OCI-LY1 (cell line): Measurements from ENCODE around the gene CXCL5.

Experiments used
- H2AFZ ChIP-seq: fragments of 200-600 bp; sonication (generic), shearing (Covaris generic); 2 replicates; pipeline ENCODE4 v1.6.0; 2014; ENCODE audit warnings: antibody characterized with exemption, mild to moderate bottlenecking, low read length
- H3F3A ChIP-seq: fragments of 200-600 bp; sonication (generic), shearing (Covaris generic); 2 replicates; pipeline ENCODE4 v1.6.0; 2014; ENCODE audit warnings: mild to moderate bottlenecking, antibody characterized with exemption, low read length, moderate library complexity; ENCODE audit not compliant: insufficient read depth
- H3K27ac ChIP-seq: fragments of 200-600 bp; sonication (generic); 2 replicates; pipeline ENCODE4 v1.5.1; 2014; ENCODE audit warnings: low read length, mixed run types, mild to moderate bottlenecking, low read depth; ENCODE audit not compliant: poor library complexity, severe bottlenecking
- H3K27me3 ChIP-seq: fragments of 200-600 bp; sonication (generic); 2 replicates; pipeline ENCODE4 v1.6.0; 2014; ENCODE audit warnings: antibody characterized with exemption, mild to moderate bottlenecking, low read length, moderate library complexity; ENCODE audit not compliant: insufficient read depth
- H3K36me3 ChIP-seq: fragments of 200-600 bp; sonication (generic); 2 replicates; pipeline ENCODE4 v1.6.1; 2014; ENCODE audit warnings: mild to moderate bottlenecking, antibody characterized with exemption, low read length, moderate library complexity, mixed read lengths; ENCODE audit not compliant: insufficient read depth
- H3K4me1 ChIP-seq: fragments of 200-600 bp; sonication (generic); 2 replicates; pipeline ENCODE4 v1.5.1; 2014; ENCODE audit warnings: mild to moderate bottlenecking, low read length, moderate library complexity; ENCODE audit not compliant: insufficient read depth, severe bottlenecking
- H3K4me2 ChIP-seq: fragments of 200-600 bp; sonication (generic), shearing (Covaris generic); 2 replicates; pipeline ENCODE4 v1.6.1; 2014; ENCODE audit warnings: low read length
- H3K4me3 ChIP-seq: fragments of 200-600 bp; sonication (generic); 2 replicates; pipeline ENCODE4 v1.5.1; 2014; ENCODE audit warnings: low read length, low read depth, mild to moderate bottlenecking, mixed read lengths; ENCODE audit not compliant: poor library complexity, severe bottlenecking
- H3K79me2 ChIP-seq: fragments of 200-600 bp; shearing (Covaris generic); 2 replicates; pipeline ENCODE4 v1.6.1; 2016; ENCODE audit warnings: mixed run types, low read length, mixed read lengths; ENCODE audit not compliant: insufficient read depth
- H3K9ac ChIP-seq: fragments of 200-600 bp; sonication (generic), shearing (Covaris generic); 2 replicates; pipeline ENCODE4 v1.6.1; 2014; ENCODE audit warnings: mild to moderate bottlenecking, low read length, mixed read lengths
- H3K9me2 ChIP-seq: fragments of 200-600 bp; sonication (generic), shearing (Covaris generic); 2 replicates; pipeline ENCODE4 v1.6.1; 2014; ENCODE audit warnings: low read depth, mild to moderate bottlenecking, low read length, mixed read lengths
- H3K9me3 ChIP-seq: fragments of 200-600 bp; shearing (Covaris generic); 2 replicates; pipeline ENCODE4 v1.6.1; 2014; ENCODE audit warnings: low read length, mixed read lengths
- H4K20me1 ChIP-seq: fragments of 200-600 bp; sonication (generic), shearing (Covaris generic); 2 replicates; pipeline ENCODE4 v1.6.0; 2016; ENCODE audit warnings: mild to moderate bottlenecking, low read length; ENCODE audit not compliant: insufficient read depth
- EZH2 ChIP-seq: fragments of 200-600 bp; sonication (generic), shearing (Covaris generic); IDR thresholded peaks from 2 replicates; pipeline ENCODE4 v1.8.0; 2017; ENCODE audit warnings: borderline replicate concordance, mixed run types, mild to moderate bottlenecking, antibody characterized with exemption, low read length, moderate library complexity, mixed read lengths
- TF ChIP-seq, protein P1 (sequence below): fragments of 200-600 bp; sonication (generic), shearing (Covaris generic); IDR thresholded peaks from 2 replicates; pipeline ENCODE4 v1.5.1; 2017; ENCODE audit warnings: mild to moderate bottlenecking, antibody characterized with exemption, low read length, moderate library complexity, mixed read lengths

CXCL5 gene

DNA sequence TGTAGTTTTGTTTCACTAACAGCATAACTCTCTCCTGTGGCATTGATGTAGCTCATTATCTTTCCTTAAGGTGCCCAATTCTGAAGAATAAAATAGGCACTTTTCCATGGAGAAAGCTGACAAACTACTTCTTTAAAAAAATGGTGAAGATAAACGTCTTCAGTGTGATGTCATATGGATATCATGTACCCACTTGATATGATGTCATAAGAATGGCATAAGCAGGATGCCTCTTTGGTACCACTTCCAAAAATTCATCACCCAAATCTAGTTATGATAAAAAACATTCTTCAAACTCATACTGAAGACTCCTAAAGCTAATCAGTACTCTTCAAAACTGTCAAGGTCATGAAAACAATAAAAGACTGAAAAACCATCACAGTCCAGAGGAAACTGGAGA lies 42.9 kb upstream of the CXCL5 start:
- TF ChIP-seq, protein P1, sequence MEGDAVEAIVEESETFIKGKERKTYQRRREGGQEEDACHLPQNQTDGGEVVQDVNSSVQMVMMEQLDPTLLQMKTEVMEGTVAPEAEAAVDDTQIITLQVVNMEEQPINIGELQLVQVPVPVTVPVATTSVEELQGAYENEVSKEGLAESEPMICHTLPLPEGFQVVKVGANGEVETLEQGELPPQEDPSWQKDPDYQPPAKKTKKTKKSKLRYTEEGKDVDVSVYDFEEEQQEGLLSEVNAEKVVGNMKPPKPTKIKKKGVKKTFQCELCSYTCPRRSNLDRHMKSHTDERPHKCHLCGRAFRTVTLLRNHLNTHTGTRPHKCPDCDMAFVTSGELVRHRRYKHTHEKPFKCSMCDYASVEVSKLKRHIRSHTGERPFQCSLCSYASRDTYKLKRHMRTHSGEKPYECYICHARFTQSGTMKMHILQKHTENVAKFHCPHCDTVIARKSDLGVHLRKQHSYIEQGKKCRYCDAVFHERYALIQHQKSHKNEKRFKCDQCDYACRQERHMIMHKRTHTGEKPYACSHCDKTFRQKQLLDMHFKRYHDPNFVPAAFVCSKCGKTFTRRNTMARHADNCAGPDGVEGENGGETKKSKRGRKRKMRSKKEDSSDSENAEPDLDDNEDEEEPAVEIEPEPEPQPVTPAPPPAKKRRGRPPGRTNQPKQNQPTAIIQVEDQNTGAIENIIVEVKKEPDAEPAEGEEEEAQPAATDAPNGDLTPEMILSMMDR: no peak
- no peak for TF ChIP-seq EZH2
- Histone ChIP-seq H3K27ac (no peak overlapping the region), H2AFZ (no peak overlapping the region), H3K4me1 (no peaks in the 10 kb centered on the region), H3K4me3 (no peak overlapping the region), H3K9me3 (no peaks in the 10 kb centered on the region), H3K4me2 (no peak overlapping the region), H3K9ac (no peak overlapping the region), H3K36me3 (no peaks in the 10 kb centered on the region), H4K20me1 (no peaks in the 10 kb centered on the region), H3K9me2 (no peaks in the 10 kb centered on the region), H3K79me2 (no peaks in the 10 kb centered on the region), H3F3A (no peaks in the 10 kb centered on the region), H3K27me3 (0 out of 2 replicates have a peak, but pooled peaks cover 6% of the 10 kb centered on the region)

DNA sequence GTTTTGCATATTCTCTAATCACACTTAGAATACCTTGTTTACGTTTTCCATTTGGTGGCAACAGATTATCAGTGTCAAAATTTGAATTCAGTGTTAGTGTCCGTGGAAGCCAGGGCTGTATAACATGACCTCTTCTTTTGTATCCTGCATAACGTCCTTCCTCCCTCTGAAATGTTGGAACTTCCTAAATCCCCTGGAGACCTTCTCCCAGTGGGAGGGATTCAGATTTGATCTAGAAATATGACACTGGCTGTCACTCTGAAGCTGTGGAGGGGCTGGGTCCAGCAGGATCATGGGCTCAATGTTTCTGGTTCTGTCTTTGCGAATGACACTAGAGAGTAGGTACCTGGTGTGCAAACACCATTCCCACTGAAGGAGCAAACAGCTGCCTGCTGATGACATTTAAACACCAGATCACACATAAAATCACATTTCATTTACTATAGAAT lies 40.9 kb upstream of the CXCL5 start:
- Histone ChIP-seq H3K9ac (no peak overlapping the region), H3K9me3 (no peaks in the 10 kb centered on the region)

DNA sequence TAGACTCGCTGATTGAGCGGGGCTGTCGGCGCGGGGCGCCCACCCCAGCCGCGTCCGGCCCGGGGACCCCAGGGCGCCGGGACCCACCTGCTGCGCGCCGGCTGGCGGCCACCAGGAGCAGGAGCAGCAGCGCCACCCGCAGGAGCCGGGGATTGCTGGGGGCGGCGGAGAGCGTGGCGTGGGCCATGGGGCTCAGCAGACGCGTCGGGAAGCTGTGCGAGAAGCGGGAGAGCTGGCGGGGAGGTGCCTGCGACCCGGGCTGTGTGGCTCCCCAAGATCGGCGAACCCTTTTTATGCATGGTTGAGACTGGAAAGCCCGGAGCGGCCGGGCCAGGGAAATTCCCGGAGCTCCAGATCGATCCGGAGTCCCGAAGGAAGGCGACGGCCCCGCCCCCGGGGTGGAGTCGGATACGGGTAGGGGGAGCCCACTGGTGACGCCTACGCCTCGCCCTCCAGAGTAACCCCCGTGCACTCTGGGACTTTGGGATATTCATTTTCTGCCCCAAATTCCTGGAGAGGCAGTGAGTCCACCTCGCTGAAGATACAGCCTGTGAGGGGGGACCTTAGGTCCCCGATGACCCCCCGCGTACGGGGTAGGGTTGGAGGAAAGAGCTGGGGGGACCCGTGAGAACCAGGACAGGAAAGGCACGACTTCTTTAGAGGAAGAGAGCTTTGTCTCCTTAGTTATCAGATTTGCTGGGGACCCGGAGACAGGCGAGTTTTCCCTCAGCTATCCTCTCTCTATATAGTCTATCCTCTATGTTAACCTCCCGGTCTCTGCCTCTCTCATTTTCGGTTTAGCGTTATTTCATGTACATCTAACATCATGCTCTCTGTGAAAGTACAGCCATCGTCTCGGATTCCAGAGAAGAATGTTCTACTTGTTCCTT lies 40.2 kb upstream of the CXCL5 start, which contains the start of gene CXCL3:
Gene CXCL3 (minus strand): TSS at position 265 of the 890 bp plus-strand sequence. CDS start 78 bp downstream, at position 187.
- Histone ChIP-seq H3K9me3 (no peaks in the 10 kb centered on the region), H3K79me2 (no peaks in the 10 kb centered on the region), H2AFZ (no peak within 1 kb of the TSS), H3K4me1 (no peaks in the 10 kb centered on the region), H3K27me3 (0 out of 2 replicates have a peak, but pooled peaks cover 6% of the 10 kb centered on the region), H3F3A (no peaks in the 10 kb centered on the region), H3K27ac (no peak within 1 kb of the TSS), H3K9ac (no peak within 1 kb of the TSS), H3K9me2 (no peaks in the 10 kb centered on the region), H3K4me3 (no peak within 1 kb of the TSS), H3K4me2 (no peak within 1 kb of the TSS), H3K36me3 (no peaks in the 10 kb centered on the region), H4K20me1 (no peaks in the 10 kb centered on the region)
- TF ChIP-seq, protein P1: no peak
- no peak for TF ChIP-seq EZH2

More for the DNA sequence above, 40.9 kb upstream of the CXCL5 start:
- Histone ChIP-seq H3K4me3 (no peak overlapping the region), H3K36me3 (no peaks in the 10 kb centered on the region), H3K4me2 (no peak overlapping the region), H3F3A (no peaks in the 10 kb centered on the region), H3K27me3 (0 out of 2 replicates have a peak, but pooled peaks cover 6% of the 10 kb centered on the region), H4K20me1 (no peaks in the 10 kb centered on the region), H3K27ac (no peak overlapping the region), H3K9me2 (no peaks in the 10 kb centered on the region), H2AFZ (no peak overlapping the region), H3K4me1 (no peaks in the 10 kb centered on the region), H3K79me2 (no peaks in the 10 kb centered on the region)
- TF ChIP-seq, protein P1: no peak
